Measurements from ENCODE around the gene CEACAM16.
A peak's percentile ranks its signal among the peaks of the same experiment; 100 is the strongest.

DNA sequence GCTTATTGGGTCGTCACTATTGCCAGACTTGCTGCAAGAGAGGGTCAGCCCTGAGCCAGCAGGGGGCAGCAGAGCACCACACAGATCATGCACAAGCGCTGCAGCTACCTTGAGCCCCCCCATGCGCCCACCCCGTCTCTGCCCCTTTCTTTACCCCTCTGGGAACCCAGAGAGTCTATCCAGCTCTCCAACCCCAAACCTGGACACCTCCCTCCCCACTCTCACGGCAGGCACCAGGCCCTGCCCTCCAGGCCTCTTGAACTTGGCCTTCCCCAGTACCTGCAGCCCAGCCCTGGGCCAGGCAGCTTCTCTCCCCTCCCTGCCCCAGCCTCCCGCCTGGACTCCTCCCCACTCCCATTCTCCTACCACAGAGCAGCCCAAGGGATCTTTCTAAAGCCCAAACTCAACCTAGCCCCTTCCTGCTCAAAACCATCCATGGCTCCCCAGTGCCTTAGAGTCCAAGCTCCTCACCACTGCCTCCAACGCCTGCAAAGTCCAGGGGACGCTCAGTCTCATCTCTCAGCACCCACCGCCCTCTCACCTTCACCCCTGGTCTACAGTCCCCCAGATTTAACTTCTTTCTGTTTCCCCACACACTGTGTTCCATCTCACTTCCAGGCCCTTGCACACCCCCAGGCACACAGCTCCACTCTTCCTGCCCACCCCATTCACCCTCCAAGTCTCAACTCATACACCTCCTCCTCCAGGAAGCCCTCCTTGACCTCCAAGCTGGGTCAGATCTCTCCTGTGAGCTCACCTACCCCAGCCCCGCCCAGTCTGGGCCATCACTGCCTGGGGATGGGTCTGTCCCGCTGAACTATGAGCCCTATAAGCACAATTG, 9.4 kb upstream of the CEACAM16 start:
- TF ChIP-seq, protein P1, sequence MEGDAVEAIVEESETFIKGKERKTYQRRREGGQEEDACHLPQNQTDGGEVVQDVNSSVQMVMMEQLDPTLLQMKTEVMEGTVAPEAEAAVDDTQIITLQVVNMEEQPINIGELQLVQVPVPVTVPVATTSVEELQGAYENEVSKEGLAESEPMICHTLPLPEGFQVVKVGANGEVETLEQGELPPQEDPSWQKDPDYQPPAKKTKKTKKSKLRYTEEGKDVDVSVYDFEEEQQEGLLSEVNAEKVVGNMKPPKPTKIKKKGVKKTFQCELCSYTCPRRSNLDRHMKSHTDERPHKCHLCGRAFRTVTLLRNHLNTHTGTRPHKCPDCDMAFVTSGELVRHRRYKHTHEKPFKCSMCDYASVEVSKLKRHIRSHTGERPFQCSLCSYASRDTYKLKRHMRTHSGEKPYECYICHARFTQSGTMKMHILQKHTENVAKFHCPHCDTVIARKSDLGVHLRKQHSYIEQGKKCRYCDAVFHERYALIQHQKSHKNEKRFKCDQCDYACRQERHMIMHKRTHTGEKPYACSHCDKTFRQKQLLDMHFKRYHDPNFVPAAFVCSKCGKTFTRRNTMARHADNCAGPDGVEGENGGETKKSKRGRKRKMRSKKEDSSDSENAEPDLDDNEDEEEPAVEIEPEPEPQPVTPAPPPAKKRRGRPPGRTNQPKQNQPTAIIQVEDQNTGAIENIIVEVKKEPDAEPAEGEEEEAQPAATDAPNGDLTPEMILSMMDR (IDR thresholded peaks at IDR 0.05), result peak; percentile 73 to 97 (median 90)
- TF ChIP-seq POLR2A (IDR thresholded peaks at IDR 0.05), result no peak
